HG02678 (cell line): Measurements from ENCODE around the gene HLA-A.

ENCODE experiments used
- ATAC-seq: cut with Tn5 transposase; IDR thresholded peaks from one replicate; pipeline ENCODE4 v1.9.1; 2021; ENCODE audit warnings: mild to moderate bottlenecking, moderate library complexity; ENCODE audit not compliant: unreplicated experiment

Gene HLA-A

DNA sequence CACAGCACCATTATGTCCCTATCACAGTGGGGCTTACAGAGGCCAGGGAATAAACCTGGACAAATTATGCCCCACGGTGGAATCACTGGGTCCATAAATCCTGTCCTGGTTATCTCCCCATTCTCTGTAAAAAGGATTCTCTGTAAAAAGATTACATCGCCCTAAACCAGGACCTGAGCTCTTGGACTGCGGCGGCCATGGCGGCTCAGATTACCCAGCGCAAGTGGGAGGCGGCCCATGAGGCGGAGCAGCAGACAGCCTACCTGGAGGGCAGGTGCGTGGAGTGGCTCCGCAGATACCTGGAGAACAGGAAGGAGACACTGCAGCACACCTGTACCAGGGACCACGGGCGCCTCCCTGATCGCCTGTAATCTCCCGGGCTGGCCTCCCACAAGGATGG is 8.4 kb upstream of the HLA-A start:
- no peak for ATAC-seq

DNA sequence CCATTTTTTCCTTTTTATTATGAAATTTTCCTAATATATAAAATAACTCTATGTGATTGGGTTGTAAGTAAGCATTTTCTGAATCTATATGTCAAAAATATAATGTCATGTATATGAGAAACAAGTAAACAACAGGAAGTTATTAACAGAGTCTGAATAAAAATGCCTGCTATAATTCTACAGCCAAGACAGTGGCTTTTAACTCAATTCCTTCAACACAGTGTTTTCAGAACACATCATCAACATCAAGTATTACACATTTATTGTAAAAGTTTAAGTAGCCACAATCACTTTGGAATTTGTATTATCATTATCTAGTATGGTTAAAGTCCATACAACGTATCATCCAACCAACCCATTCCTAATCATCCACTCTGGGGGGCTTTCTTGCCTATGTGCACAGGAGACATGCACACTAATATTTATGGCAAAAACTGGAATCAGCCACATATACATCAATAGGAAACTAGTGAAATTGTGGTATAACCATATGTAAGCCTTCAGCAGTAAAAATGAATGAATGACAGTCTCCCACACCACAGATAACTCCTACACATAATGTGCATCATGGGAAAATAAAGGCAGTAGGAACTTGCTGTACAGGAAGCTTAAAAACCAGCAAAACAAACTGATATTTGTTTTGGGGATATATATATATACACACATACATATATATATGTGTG is 6.9 kb upstream of the HLA-A start:
- ATAC-seq, result no peak

DNA sequence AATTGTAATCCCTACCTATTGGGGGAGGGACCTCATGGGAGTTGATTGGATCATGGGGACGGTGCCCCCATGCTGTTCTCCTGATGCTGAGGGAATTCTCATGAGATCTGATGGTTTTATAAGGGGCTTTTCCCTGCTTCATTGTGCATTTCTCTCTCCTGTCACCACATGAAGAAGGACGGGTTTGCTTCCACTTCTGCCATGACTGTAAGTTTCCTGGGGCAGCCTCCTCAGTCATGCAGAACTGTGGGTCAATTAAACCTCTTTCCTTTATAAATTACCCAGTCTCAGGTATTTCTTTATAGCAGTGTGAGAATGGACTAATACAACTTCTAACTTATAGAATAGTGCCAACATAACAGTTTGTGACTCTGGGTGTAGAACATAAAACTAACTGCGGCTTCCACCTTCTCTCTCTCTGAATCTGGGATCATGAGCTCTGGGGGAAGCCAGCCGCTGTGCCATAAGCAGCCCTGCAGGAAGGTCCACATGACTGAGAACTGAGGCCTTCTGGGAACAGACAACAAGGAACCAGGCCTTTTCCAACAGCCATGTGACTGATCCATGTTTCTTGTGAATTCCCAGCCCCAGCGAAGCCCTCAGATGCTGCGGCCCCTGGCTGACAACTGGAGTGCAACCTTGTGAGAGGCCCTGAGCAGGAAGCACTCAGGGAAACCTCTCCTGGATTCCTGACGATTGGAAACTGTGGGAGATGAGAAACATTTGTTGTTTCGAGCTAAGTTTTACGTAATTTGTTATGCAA is 3.4 kb upstream of the HLA-A start:
- ATAC-seq, result no peak

DNA sequence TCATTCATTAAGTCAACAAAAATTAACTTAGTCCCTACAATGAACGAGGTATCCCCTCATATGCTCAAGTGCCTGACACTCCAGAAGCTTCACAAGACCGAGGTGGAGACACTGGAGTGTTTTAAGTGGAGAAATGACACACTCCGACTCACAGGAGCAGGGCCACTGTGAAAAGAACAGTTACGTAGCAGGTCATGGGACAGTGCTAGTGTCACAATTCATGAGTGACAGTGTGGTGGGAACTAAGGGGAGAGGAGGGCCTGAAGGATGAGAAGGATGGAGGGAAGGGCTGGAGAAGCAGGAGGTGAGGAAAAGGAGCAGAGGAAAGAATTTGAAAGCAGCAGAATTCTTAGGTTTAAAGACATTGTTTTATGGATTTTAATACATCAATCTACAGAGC is 1.3 kb upstream of the HLA-A start:
- no peak for ATAC-seq

DNA sequence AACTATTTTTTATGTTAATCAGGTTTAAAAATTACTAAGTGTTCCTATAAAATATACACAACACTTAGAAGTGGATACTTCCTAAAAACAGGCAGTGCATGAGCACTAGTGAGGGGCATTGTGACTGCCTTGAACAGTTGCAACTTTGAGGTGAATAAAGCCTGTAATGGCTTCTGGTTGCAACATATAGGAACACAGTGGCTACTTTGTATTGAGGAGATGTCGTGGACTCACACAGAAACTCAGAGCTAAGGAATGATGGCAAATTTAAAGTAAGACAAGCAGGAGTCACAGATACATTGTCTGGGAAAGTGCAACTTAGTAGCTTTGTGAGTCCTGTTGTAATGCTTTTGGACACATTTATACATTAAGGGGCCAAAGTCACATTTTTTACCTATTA is 861 bp upstream of the HLA-A start:
- ATAC-seq, result no peak

DNA sequence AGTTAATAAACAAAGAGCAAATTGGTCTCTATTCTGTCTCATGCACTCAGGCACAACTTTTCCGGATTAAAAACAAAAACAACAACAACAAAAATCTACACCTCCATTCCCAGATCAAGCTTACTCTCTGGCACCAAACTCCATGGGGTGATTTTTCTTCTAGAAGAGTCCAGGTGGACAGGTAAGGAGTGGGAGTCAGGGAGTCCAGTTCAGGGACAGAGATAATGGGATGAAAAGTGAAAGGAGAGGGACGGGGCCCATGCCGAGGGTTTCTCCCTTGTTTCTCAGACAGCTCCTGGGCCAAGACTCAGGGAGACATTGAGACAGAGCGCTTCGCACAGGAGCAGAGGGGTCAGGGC is 437 bp upstream of the HLA-A start:
- ATAC-seq, result no peak

DNA sequence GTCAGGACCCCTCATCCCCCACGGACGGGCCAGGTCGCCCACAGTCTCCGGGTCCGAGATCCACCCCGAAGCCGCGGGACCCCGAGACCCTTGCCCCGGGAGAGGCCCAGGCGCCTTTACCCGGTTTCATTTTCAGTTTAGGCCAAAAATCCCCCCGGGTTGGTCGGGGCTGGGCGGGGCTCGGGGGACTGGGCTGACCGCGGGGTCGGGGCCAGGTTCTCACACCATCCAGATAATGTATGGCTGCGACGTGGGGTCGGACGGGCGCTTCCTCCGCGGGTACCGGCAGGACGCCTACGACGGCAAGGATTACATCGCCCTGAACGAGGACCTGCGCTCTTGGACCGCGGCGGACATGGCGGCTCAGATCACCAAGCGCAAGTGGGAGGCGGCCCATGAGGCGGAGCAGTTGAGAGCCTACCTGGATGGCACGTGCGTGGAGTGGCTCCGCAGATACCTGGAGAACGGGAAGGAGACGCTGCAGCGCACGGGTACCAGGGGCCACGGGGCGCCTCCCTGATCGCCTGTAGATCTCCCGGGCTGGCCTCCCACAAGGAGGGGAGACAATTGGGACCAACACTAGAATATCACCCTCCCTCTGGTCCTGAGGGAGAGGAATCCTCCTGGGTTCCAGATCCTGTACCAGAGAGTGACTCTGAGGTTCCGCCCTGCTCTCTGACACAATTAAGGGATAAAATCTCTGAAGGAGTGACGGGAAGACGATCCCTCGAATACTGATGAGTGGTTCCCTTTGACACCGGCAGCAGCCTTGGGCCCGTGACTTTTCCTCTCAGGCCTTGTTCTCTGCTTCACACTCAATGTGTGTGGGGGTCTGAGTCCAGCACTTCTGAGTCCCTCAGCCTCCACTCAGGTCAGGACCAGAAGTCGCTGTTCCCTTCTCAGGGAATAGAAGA is 978 bp downstream of the HLA-A start:
- ATAC-seq, result peak; percentile 3

DNA sequence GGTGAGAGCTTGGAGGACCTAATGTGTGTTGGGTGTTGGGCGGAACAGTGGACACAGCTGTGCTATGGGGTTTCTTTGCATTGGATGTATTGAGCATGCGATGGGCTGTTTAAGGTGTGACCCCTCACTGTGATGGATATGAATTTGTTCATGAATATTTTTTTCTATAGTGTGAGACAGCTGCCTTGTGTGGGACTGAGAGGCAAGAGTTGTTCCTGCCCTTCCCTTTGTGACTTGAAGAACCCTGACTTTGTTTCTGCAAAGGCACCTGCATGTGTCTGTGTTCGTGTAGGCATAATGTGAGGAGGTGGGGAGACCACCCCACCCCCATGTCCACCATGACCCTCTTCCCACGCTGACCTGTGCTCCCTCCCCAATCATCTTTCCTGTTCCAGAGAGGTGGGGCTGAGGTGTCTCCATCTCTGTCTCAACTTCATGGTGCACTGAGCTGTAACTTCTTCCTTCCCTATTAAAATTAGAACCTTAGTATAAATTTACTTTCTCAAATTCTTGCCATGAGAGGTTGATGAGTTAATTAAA is 3.0 kb downstream of the HLA-A start:
- no peak for ATAC-seq

DNA sequence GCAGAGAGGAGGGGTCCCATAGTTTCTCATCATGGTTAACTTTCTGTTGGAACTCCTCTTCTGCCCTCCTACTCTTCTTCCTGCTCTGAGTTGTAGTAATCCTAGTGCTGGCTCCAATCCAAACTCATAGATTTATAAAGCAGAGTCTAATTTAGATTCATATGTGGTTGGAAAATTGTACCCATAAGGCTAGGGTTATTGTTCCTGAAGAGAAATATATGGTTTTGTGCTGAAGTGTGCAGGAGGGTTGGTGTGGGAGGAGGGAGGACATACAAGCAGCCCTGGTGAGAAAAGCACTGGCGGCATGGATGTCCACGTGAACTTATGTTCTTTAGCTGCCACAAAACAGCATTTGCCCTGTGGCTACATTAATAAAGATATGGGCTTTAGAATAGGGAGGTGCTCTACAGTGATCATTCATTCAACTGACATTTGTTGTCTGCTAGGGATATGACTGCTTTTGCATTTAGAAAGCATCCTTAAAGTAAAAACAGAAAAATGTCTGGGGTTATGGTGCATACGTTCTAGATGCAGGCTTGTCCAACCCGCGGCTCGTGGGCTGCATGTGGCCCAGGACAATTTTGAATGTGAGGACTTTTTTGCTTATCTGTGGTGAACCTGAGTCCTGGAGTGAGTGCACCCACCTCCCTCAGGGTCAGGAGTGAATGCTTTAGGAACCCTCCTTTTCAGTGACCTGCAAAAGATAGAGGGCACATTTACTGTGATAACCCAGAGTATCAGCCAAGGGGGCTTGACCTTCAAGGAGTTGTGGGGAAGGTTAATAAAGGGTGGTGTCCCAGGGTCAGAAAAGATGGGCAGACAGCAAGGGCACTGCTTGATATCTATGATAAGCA is 4.1 kb downstream of the HLA-A start:
- ATAC-seq, result no peak

DNA sequence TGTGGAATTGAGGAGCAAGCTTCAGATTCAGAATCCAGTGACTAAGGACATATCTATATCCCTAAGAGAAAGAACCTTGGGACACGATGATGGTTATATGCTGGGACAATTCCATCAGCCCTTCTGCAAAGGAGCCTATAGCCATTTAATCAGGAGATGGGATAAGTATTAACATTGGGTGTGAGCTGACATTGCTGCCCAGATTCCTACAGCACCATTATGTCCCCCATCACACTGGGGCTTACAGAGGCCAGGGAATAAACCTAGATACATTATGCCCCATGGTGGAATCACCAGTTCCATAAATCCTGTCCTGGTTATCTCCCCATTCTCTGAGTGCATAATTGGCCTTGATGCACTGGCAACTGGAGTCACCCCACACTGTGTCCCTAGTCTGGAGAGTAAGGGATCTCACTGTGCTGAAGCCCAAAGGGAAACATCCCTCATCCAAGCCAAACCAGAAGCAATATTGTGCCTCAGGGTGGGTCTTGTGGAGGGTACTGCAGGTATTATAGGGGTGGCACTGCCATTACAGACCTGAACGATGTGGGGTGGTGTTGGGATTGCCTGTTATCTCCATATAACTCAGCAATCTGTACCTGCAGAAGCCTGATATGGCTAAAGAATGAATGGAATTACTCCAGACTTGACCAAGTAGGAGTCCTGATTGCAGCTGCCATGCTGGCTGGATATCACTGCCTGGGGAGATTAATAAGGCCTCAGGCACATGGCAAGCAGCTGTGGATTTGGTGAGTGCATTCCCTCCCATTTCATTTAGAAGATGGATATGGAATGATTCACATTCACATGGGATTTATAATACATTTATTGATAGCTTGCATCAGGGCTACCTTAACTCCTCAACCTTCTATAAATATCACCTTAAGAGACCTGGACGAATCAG is 5.0 kb downstream of the HLA-A start:
- no peak for ATAC-seq

DNA sequence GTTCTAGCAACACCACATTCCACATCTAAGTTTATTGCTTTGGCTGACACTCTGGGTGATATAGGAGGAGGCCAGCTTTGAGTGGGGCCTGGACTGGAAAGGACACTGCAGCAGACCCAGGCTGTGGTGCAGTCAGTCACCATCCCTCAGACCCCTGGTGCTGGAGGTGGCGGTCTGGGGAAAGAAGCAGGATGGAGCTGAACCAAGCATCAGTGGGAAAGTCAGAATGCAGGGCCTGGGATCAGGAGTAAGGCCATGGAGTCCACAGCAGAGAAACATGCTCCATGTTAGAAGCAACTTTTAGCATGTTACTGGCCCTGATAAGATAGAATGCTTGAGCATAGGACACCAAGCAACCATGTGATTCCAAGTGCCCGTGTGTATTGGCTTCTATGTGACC is 5.9 kb downstream of the HLA-A start:
- ATAC-seq, result no peak

DNA sequence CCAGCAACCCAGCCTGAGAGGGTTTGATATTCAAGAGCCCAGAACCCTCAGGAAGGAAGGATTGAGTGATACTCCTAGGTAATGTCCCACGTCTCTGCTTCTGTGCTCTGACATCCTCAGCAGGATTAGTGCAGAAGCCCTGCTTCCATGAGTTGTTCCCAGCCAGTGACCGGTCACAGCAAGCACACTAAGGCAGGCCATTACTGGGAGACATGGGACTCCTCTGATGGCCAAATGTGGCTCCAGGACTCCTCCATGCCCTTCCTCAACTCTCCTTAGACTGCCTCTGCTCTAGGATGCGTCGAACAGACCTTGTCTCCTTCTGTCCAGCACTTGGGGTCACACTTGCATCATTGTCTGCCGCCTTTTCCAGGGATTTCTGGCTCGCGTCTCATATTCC is 7.6 kb downstream of the HLA-A start:
- ATAC-seq, result no peak

DNA sequence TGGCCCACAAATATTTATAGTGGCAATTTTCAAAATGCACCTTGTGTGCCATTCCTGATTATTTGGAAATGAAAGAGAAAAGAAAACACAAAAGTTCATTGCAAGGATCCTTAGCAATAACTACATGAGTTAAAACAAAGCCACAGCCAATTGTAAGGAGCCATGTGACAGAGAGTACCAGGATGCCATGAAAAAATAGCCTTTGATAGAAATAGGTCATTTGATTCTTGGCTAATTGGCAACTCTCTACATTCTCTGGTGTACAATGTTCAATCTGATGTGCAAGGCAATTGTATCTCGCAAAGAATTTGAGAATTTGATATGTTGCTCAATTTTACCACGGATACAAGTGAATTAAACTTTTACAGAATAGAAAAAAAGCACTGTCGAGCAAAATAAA is 9.6 kb downstream of the HLA-A start:
- ATAC-seq, result no peak

DNA sequence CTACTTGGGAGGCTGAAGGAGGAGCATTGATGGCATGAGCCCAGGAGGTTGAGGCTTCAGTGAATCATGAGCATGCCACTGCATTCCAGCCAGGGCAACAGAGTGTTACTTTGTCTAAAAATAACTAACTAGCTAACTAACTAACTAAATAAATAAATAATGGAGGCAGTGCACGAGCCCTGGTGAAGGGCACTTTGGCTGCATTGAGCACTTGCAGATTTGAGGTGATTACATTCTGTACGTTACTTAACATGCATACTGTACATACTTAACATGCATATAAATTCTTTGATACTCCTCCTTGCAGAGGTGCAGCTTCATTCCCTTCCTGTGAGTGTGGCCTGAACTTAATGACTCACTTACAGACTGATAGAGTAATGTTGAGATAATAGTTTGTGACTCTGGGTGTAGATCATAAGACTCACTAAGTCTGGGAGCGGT is 10.7 kb downstream of the HLA-A start:
- no peak for ATAC-seq

DNA sequence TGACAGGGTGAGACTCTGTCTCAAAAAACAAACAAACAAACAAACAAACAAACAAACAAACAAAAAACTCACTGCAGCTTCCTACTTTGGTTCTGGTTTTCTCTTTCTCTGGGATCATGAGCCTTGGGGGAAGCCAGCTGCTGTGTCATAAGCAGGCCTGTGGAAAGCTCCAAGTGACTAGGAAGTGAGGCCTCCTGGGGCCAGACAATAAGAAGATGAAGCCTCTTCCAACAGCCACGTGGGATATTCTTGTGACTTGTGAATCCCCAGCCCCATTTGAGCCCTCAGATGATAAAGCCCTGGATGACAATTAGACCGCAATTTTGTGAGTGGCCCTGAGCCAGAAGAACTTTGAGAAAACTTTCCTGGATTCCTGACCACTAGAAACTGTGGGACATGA is 11.4 kb downstream of the HLA-A start:
- ATAC-seq, result no peak

DNA sequence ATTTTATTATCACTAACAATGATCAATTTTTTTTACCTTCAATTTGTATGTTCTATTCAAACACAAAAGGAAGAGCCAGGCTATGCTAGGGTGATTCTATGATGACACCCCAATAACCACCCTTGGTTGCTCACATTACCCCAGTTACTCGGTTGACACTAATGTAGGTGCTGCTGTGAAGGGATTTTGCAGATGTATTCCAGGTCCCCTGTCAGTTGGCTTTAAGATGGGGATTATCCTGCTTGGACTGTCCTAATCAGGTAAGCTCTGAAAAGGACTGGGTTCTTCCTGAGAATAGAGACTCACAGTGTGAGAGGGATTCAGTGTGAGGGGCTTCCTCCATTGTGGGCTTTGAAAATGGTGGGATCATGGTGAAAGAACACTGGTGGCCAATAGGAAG is 11.9 kb downstream of the HLA-A start:
- no peak for ATAC-seq

DNA sequence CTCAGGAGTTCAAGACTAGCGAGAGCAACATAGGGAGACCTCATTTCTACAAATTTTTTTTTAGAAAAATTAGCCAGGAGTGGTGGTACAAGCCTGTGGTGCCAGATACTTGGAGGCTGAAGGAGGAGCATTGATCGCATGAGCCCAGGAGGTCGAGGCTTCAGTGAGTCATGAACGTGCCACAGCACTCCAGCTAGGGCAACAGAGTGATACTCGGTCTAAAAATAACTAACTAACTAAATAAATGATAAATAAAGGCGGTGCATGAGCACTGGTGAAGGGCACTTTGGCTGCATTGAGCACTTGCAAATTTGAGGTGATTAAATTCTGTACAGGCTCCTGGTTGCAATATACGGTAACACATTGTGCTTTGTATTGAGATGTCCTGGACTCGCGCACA is 13.5 kb downstream of the HLA-A start:
- ATAC-seq, result no peak

DNA sequence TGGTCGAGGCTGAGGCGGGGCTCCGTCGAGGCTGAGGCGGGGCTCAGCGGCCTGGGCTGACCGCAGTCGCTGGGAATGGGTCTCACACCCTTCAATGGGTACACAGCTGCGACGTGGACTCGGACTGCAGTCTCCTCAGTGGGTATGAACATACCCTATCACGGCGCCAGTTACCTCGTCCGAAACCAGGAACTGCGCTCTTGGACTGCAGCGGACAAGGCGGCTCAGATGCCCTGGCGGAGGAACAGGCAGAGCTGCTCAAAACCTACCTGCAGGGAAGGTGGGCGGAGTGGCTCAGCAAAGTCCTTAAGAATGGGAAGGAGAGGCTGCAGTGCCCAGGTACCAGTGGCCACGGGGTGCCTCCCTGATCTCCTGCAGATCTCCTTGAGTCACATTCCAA is 14.2 kb downstream of the HLA-A start:
- no peak for ATAC-seq

DNA sequence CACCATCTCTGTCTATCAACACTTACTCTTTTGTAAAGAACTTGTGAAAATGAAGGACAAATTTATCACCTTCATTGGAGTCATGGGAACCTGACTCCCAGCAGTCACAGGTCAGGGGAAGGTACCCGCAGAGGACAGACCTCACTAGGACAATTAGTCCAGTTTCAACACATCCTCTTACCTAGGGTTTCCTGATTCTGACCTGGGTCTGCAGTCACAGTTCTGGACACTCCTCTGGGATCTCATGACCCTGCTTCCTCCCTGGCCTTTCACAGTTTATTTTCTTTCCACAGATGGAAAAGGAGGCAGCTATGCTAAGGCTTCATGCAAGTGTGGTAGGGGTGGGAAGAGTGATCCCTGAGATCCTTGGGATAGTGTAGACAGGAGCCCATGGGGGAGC is 15.7 kb downstream of the HLA-A start:
- ATAC-seq, result no peak

DNA sequence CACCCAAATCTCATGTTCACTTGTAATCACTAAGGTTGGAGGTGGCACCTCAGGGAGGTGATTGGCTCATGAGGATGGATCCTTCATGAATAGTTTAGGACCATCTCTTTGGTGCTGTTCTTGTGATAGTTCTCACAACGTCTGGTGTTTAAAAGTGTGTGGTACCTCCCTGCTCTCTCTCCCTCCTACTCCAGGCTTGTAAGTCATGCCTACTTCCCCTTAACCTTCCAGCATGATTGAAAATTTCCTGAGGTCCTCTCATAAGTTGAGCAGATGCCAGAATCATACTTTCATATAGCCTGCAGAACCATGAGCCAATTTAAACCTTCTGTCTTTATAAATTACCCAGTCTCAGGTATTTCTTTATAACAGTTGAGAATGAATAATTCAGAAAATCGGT is 16.6 kb downstream of the HLA-A start:
- no peak for ATAC-seq
